H1 (cell line): ENCODE data around the gene GPER1. TPM values are rescaled to one million over a fixed set of nuclear protein-coding genes. Genes with fewer than 3 reads are reported as not detected.

Experiments used
- CTCF ChIA-PET: fragments of 300-600 bp; sonication (Branson Sonifier 250); formaldehyde crosslinking; loops from one replicate; lab custom pipeline; 2021; ENCODE audit not compliant: partially characterized antibody; lab: Charles Lee
- POLR2A ChIA-PET: fragments of 300-600 bp; sonication (Branson Sonifier 250); formaldehyde crosslinking; loops from one replicate; lab custom pipeline; 2021; ENCODE audit warnings: inconsistent platforms; ENCODE audit not compliant: partially characterized antibody; lab: Charles Lee
- DNase-seq, 2 experiments: peaks; one replicate each; pipeline versions ENCODE4 v3.0.0 to v3.0.0-alpha.2; 2010 to 2022; ENCODE audit warnings: low spot score in 2 of 2, low read depth in 1 of 2, mixed read lengths in 1 of 2
- FAIRE-seq: peaks from 2 replicates; lab custom pipeline; 2011; peaks lifted over from hg19 to GRCh38; lab: Jason Lieb, UNC
- H2AFZ ChIP-seq: 2 replicates; pipeline ENCODE4 v1.8.1; 2012; ENCODE audit warnings: low read length, inconsistent platforms
- H2AK5ac ChIP-seq: 2 replicates; pipeline ENCODE4 v1.6.1; 2013; ENCODE audit warnings: low read depth, low read length
- H2BK120ac ChIP-seq: replicated peaks from 2 replicates; pipeline ENCODE3; 2013; ENCODE audit warnings: low read depth, low read length, inconsistent platforms
- H2BK12ac ChIP-seq: 2 replicates; pipeline ENCODE4 v1.6.1; 2013; ENCODE audit warnings: low read depth, low read length
- H2BK15ac ChIP-seq: 2 replicates; pipeline ENCODE4 v1.6.1; 2013; ENCODE audit warnings: low read length
- H2BK20ac ChIP-seq: 2 replicates; pipeline ENCODE4 v1.6.1; 2013; ENCODE audit warnings: low read length
- H2BK5ac ChIP-seq: 2 replicates; pipeline ENCODE4 v1.6.1; 2013; ENCODE audit warnings: low read depth, low read length
- H3K14ac ChIP-seq: 2 replicates; pipeline ENCODE4 v1.6.1; 2013; ENCODE audit warnings: inconsistent platforms; ENCODE audit not compliant: insufficient read length
- H3K18ac ChIP-seq: 2 replicates; pipeline ENCODE4 v1.6.1; 2013; ENCODE audit warnings: low read length; ENCODE audit errors: extremely low read depth
- H3K23ac ChIP-seq: 2 replicates; pipeline ENCODE4 v1.6.1; 2013; ENCODE audit warnings: inconsistent platforms; ENCODE audit not compliant: insufficient read length
- H3K23me2 ChIP-seq: 2 replicates; pipeline ENCODE4 v1.6.1; 2013; ENCODE audit warnings: low read depth, low read length
- H3K27ac ChIP-seq: 2 replicates; pipeline ENCODE4 v1.6.1; 2011; ENCODE audit warnings: low read depth, low read length, inconsistent platforms
- H3K27me3 ChIP-seq, 4 experiments: replicated peaks in 1 of 4; 1 replicate in 1 of 4; 2 replicates in 3 of 4; pipeline versions ENCODE4 v1.6.1 to v1.8.1; 2011 to 2013; ENCODE audit warnings: low read length in 3 of 4, mild to moderate bottlenecking in 3 of 4, inconsistent platforms in 2 of 4, mixed read lengths in 2 of 4, moderate library complexity in 1 of 4; ENCODE audit not compliant: control insufficient read depth in 3 of 4, insufficient read depth in 3 of 4; ENCODE audit errors: extremely low read depth in 1 of 4
- H3K36me3 ChIP-seq, 4 experiments: 2 replicates each; pipeline versions ENCODE4 v1.6.1 to v1.8.1; 2011 to 2013; ENCODE audit warnings: mild to moderate bottlenecking in 4 of 4, low read length in 3 of 4, moderate library complexity in 2 of 4, control low read depth in 1 of 4, inconsistent platforms in 1 of 4; ENCODE audit not compliant: insufficient read depth in 4 of 4, control insufficient read depth in 2 of 4
- H3K4ac ChIP-seq: replicated peaks from 2 replicates; pipeline ENCODE3; 2013; ENCODE audit warnings: low read length, low read depth, mixed read lengths, inconsistent platforms; ENCODE audit not compliant: insufficient read length
- H3K4me1 ChIP-seq, 4 experiments: replicated peaks in 1 of 4; 1 replicate in 1 of 4; 2 replicates in 3 of 4; pipeline versions ENCODE4 v1.6.1 to v1.8.1; 2011 to 2013; ENCODE audit warnings: low read length in 3 of 4, inconsistent platforms in 2 of 4, mixed read lengths in 1 of 4; ENCODE audit not compliant: insufficient read depth in 4 of 4, control insufficient read depth in 3 of 4
- H3K4me2 ChIP-seq, 2 experiments: 2 replicates each; pipeline versions ENCODE4 v1.6.1 to v1.8.1; 2011 to 2013; ENCODE audit warnings: low read depth in 2 of 2, low read length in 2 of 2, control low read depth in 1 of 2, inconsistent platforms in 1 of 2, mild to moderate bottlenecking in 1 of 2; ENCODE audit not compliant: insufficient read depth in 1 of 2
- H3K4me3 ChIP-seq, 4 experiments: fragments of 200-600, 300-600 bp in 1 of 4; sonication (generic), shearing (Covaris generic), sonication (Bioruptor Twin) in 1 of 4; 2 replicates each; pipeline versions ENCODE4 v1.5.1 to v1.8.1; 2011 to 2016; ENCODE audit warnings: low read length in 4 of 4, low read depth in 3 of 4, control low read depth in 2 of 4, inconsistent platforms in 2 of 4, mild to moderate bottlenecking in 2 of 4, mixed read lengths in 1 of 4, moderate library complexity in 1 of 4; ENCODE audit not compliant: insufficient read depth in 2 of 4; ENCODE audit errors: extremely low read depth in 1 of 4
- H3K56ac ChIP-seq: replicated peaks from 2 replicates; pipeline ENCODE3; 2013; ENCODE audit warnings: low read depth, mild to moderate bottlenecking, mixed read lengths, low read length, inconsistent platforms; ENCODE audit not compliant: insufficient read length
- H3K79me1 ChIP-seq: 2 replicates; pipeline ENCODE4 v1.6.1; 2013; ENCODE audit warnings: low read depth, low read length, control low read depth
- H3K79me2 ChIP-seq, 2 experiments: 2 replicates each; pipeline versions ENCODE4 v1.6.1 to v1.8.1; 2012 to 2013; ENCODE audit warnings: low read length in 2 of 2, mild to moderate bottlenecking in 2 of 2, inconsistent platforms in 1 of 2; ENCODE audit not compliant: insufficient read depth in 2 of 2, control insufficient read depth in 1 of 2
- H3K9ac ChIP-seq, 4 experiments: replicated peaks in 1 of 4; 1 replicate in 1 of 4; 2 replicates in 3 of 4; pipeline versions ENCODE4 v1.6.1 to v1.8.1; 2011 to 2013; ENCODE audit warnings: low read depth in 3 of 4, low read length in 3 of 4, control low read depth in 2 of 4, mild to moderate bottlenecking in 2 of 4, moderate library complexity in 2 of 4, inconsistent platforms in 1 of 4; ENCODE audit errors: extremely low read depth in 1 of 4
- H3K9me3 ChIP-seq, 2 experiments: 2 replicates each; pipeline versions ENCODE4 v1.6.1 to v1.8.1; 2012 to 2013; ENCODE audit warnings: mild to moderate bottlenecking in 2 of 2, moderate library complexity in 2 of 2, control low read depth in 1 of 2, inconsistent platforms in 1 of 2, low read depth in 1 of 2, low read length in 1 of 2, mixed read lengths in 1 of 2; ENCODE audit not compliant: insufficient read depth in 2 of 2
- H4K20me1 ChIP-seq, 2 experiments: replicated peaks in 1 of 2; 2 replicates each; pipeline versions ENCODE3 to v1.8.1; 2011 to 2013; ENCODE audit warnings: inconsistent platforms in 2 of 2, low read length in 2 of 2, mild to moderate bottlenecking in 1 of 2; ENCODE audit not compliant: insufficient read depth in 2 of 2, control insufficient read depth in 1 of 2
- H4K5ac ChIP-seq: 2 replicates; pipeline ENCODE4 v1.6.1; 2013; ENCODE audit warnings: low read length, low read depth, mixed read lengths, inconsistent platforms; ENCODE audit not compliant: insufficient read length
- H4K8ac ChIP-seq: 2 replicates; pipeline ENCODE4 v1.8.0; 2013; ENCODE audit warnings: mild to moderate bottlenecking, moderate library complexity, low read length, inconsistent platforms; ENCODE audit not compliant: insufficient read depth; ENCODE audit errors: extremely low read depth
- H4K91ac ChIP-seq: replicated peaks from 2 replicates; pipeline ENCODE3; 2013; ENCODE audit warnings: low read length, mixed read lengths, inconsistent platforms; ENCODE audit not compliant: insufficient read length
- BRCA1 ChIP-seq: IDR thresholded peaks from 2 replicates; pipeline ENCODE4 v1.6.1; 2012; ENCODE audit warnings: low read depth, low read length, improper control_type of control experiment
- CBX5 ChIP-seq: fragments of 300-800, 300-1000 bp; sonication (generic); IDR thresholded peaks from 2 replicates; pipeline ENCODE4 v1.7.1; 2016; ENCODE audit warnings: antibody characterized with exemption, low read length, low read depth
- CEBPB ChIP-seq: IDR thresholded peaks from 2 replicates; pipeline ENCODE4 v1.6.1; 2012; ENCODE audit warnings: low read depth, low read length
- CTBP2 ChIP-seq: IDR thresholded peaks from 2 replicates; pipeline ENCODE4 v1.7.0; 2011; ENCODE audit warnings: borderline replicate concordance, mild to moderate bottlenecking, moderate library complexity, mixed read lengths, low read length; ENCODE audit not compliant: insufficient read depth, insufficient read length
- HDAC2 ChIP-seq, 2 experiments: fragments of 300-600 bp in 1 of 2; sonication (generic) in 1 of 2; IDR thresholded peaks; 2 replicates each; pipeline ENCODE4 v1.6.1; 2011 to 2012; ENCODE audit warnings: low read depth in 2 of 2, low read length in 2 of 2, mild to moderate bottlenecking in 2 of 2, moderate library complexity in 2 of 2, borderline replicate concordance in 1 of 2, inconsistent platforms in 1 of 2
- HDAC6 ChIP-seq: IDR thresholded peaks from one replicate; pipeline ENCODE4 v1.7.1; 2012; ENCODE audit warnings: low read depth, mild to moderate bottlenecking, inconsistent platforms, low read length, moderate library complexity
- RFX5 ChIP-seq: IDR thresholded peaks from 2 replicates; pipeline ENCODE4 v1.6.1; 2011; ENCODE audit warnings: low read depth, low read length, improper control_type of control experiment, borderline replicate concordance
- RNF2 ChIP-seq: fragments of 200-900, 300-1000 bp; sonication (generic); IDR thresholded peaks from 2 replicates; pipeline ENCODE4 v1.7.1; 2016; ENCODE audit warnings: borderline replicate concordance, low read depth, mild to moderate bottlenecking, antibody characterized with exemption, low read length; ENCODE audit not compliant: poor library complexity, severe bottlenecking; ENCODE audit errors: missing control alignments
- RXRA ChIP-seq: IDR thresholded peaks from 2 replicates; pipeline ENCODE4 v1.6.1; 2011; ENCODE audit warnings: low read depth, mild to moderate bottlenecking, low read length, moderate library complexity; ENCODE audit not compliant: insufficient read depth
- SP4 ChIP-seq: IDR thresholded peaks from 2 replicates; pipeline ENCODE4 v1.6.1; 2012; ENCODE audit warnings: low read length, inconsistent platforms
- WGBS, 2 experiments: shearing (Covaris generic) in 1 of 2; methylation state at CpG; one replicate each; pipeline versions ENCODE4 v1.1.6 to v1.1.7; 2013 to 2015; ENCODE audit warnings: low lambda C conversion rate in 2 of 2, mixed read lengths in 2 of 2, inconsistent platforms in 1 of 2, low coverage in 1 of 2, missing lambda C conversion rate in 1 of 2; ENCODE audit not compliant: insufficient replicate concordance in 2 of 2, insufficient coverage in 1 of 2, insufficient read length in 1 of 2; ENCODE audit errors: extremely low coverage in 1 of 2, missing lambda C conversion rate in 1 of 2; 5-methylcytosine and 5-hydroxymethylcytosine counted together
- polyA plus RNA-seq, 7 experiments: library from polyadenylated mRNA; depleted of rRNA in 3 of 7; stranded (reverse) in 5 of 7; unstranded in 2 of 7; fragments of >200 nt in 5 of 7; fragments of 200-250 nt in 2 of 7; gene quantifications; 1 replicate in 5 of 7; 2 replicates in 1 of 7; 4 replicates in 1 of 7; pipeline versions ENCODE4 v1.2.1 to v1.2.3, GENCODE V29; 2011 to 2013; ENCODE audit warnings: missing spikeins in 2 of 7, mixed read lengths in 2 of 7
- total RNA-seq: library from RNA; stranded (reverse); fragmentation: NEBNext Ultra II Directional; extraction: Animal tissue kit (Norgen Biotek cat#: 25700); gene quantifications from 2 replicates; pipeline ENCODE4 v1.2.1, GENCODE V29; 2021
- TF ChIP-seq, protein P1 (sequence below): IDR thresholded peaks from 2 replicates; pipeline ENCODE4 v1.6.1; 2012; ENCODE audit warnings: inconsistent platforms
- TF ChIP-seq, protein P2 (sequence below): IDR thresholded peaks from 2 replicates; pipeline ENCODE4 v1.6.1; 2011; ENCODE audit warnings: low read length, improper control_type of control experiment

The GPER1 gene
- total and polyA plus RNA-seq, 2 of the 8 experiments (the other 6 are each of a cell fraction or from before 2014, with no cell fraction given) = 0.24 to 0.47 TPM

DNA sequence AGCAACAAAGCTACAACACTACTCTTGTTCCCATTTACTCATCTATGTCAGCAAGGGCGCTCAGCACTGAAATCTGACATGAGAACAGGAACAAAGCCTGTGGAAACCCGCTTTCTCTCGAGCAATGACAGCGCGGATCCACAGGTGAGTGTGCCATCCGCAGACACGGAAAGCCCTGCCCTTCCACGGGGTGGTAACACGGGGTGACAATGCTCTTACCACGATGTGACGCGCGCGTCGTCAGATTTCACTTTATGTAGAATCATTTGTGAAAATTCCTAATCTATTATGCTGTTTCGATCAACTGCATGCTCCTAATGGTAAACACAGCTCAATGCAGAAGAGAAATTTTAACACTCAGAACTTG, 37.7 kb downstream of the GPER1 start:
- ChIA-PET POLR2A (interaction anchor here (2.7 kb wide), 1 partner anchor 13 kb away, joined by 15 read pairs; a partner anchor contains a TSS), CTCF (interaction anchor here (0.8 to 2.5 kb wide), 11 partner anchors 11 to 132 kb away, joined by 3 to 11 read pairs (median 3); no protein-coding TSS in a partner anchor)
- peaks cover 7 to 13% of the 10 kb centered on the region in 2 experiments for H4K20me1 ChIP-seq
- no peak overlapping the region for H2BK12ac ChIP-seq
- H3K9ac ChIP-seq = no peak overlapping the region
- DNase-seq (no peak), FAIRE-seq (no peak)
- H3K27ac ChIP-seq = no peak overlapping the region
- no peak overlapping the region for H3K4me2 ChIP-seq
- H3K36me3 ChIP-seq = peaks cover 0 to 14% (median 5%) of the 10 kb centered on the region in 4 experiments; a peak in 3 of 8 replicates
- no peaks in the 10 kb centered on the region for H3K9me3 ChIP-seq
- no peak overlapping the region for H2AK5ac ChIP-seq
- H3K18ac ChIP-seq = no peak overlapping the region
- H3K23me2 ChIP-seq = no peaks in the 10 kb centered on the region
- no peak overlapping the region for H2AFZ ChIP-seq
- H4K5ac ChIP-seq = no peak overlapping the region
- no peak overlapping the region for H3K4ac ChIP-seq
- no peak overlapping the region for H4K8ac ChIP-seq
- H3K79me1 ChIP-seq = peaks cover 5% of the 10 kb centered on the region; the same call in 1 of the 2 replicates
- no peak overlapping the region for H2BK120ac ChIP-seq
- WGBS, 2 experiments = 93% methylated on average over 16 of the region's 16 CpGs; no CpG with 5 or more reads in 1 of the 2 experiments
- peaks cover 0 to 14% (median 8%) of the 10 kb centered on the region in 4 experiments; a peak in 6 of 7 replicates for H3K4me1 ChIP-seq
- no peak overlapping the region for H2BK15ac ChIP-seq
- no peak overlapping the region for H3K23ac ChIP-seq
- no peak overlapping the region for H3K14ac ChIP-seq
- H3K79me2 ChIP-seq = peaks cover under 1 to 35% of the 10 kb centered on the region in 2 experiments; a peak in 3 of 4 replicates
- H4K91ac ChIP-seq = no peak overlapping the region
- H3K4me3 ChIP-seq = no peak overlapping the region
- H3K56ac ChIP-seq = no peak overlapping the region
- H2BK20ac ChIP-seq = no peak overlapping the region
- H3K27me3 ChIP-seq = no peaks in the 10 kb centered on the region
- no peak overlapping the region for H2BK5ac ChIP-seq
- TF ChIP-seq BRCA1 (no peak), SP4 (no peak), CBX5 (no peak), HDAC6 (no peak), RNF2 (no peak), CEBPB (no peak), CTBP2 (no peak), RFX5 (no peak), HDAC2 (IDR thresholded peaks at IDR 0.05; ENCODE audit: borderline replicate concordance in 1 of 2, low read depth in 2 of 2, low read length in 2 of 2) (no peak), RXRA (no peak)
- TF ChIP-seq, protein P1, sequence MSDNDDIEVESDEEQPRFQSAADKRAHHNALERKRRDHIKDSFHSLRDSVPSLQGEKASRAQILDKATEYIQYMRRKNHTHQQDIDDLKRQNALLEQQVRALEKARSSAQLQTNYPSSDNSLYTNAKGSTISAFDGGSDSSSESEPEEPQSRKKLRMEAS = no peak
- TF ChIP-seq, protein P2, sequence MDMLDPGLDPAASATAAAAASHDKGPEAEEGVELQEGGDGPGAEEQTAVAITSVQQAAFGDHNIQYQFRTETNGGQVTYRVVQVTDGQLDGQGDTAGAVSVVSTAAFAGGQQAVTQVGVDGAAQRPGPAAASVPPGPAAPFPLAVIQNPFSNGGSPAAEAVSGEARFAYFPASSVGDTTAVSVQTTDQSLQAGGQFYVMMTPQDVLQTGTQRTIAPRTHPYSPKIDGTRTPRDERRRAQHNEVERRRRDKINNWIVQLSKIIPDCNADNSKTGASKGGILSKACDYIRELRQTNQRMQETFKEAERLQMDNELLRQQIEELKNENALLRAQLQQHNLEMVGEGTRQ = no peak
